ENCODE results near the gene PIM3.

The PIM3 gene

GRCh38 chr22:49960159-49961004 lies at the start of gene PIM3:
TSS of gene PIM3 (plus strand) at chr22:49960772. CDS start at chr22:49960948, 176 bp downstream.
- no peak for FAIRE-seq

- FAIRE-seq = no peak
Observed at GRCh38 chr22:49911881-49912625, 48.5 kb upstream of the PIM3 start.

- FAIRE-seq = no peak
Observed at GRCh38 chr22:49913026-49913425, 47.5 kb upstream of the PIM3 start.

- FAIRE-seq = no peak
Observed at GRCh38 chr22:49913446-49913845, 47.1 kb upstream of the PIM3 start.

- FAIRE-seq = no peak
Observed at GRCh38 chr22:49914256-49914655, 46.3 kb upstream of the PIM3 start.

GRCh38 chr22:49915610-49916009 lies 45.0 kb upstream of the PIM3 start:
- no peak for FAIRE-seq

- FAIRE-seq = no peak
Observed at GRCh38 chr22:49916831-49917230, 43.7 kb upstream of the PIM3 start.

- no peak for FAIRE-seq
Observed at GRCh38 chr22:49917974-49918910, 42.3 kb upstream of the PIM3 start, which contains the start of the genes ALG12 and CRELD2. TSS of gene ALG12 (minus strand) at chr22:49918438. CDS start at chr22:49913765, 4,673 bp downstream. TSS of gene CRELD2 (plus strand) at chr22:49918634. CDS start at chr22:49918770, 136 bp downstream.

- no peak for FAIRE-seq
Observed at GRCh38 chr22:49918911-49919881, 41.4 kb upstream of the PIM3 start.

GRCh38 chr22:49920859-49921258 lies 39.7 kb upstream of the PIM3 start:
- FAIRE-seq = no peak

- FAIRE-seq = no peak
Observed at GRCh38 chr22:49921508-49922278, 38.9 kb upstream of the PIM3 start.

GRCh38 chr22:49922484-49922883 lies 38.1 kb upstream of the PIM3 start:
- FAIRE-seq = no peak

- FAIRE-seq = no peak
Observed at GRCh38 chr22:49922926-49923325, 37.6 kb upstream of the PIM3 start.

- FAIRE-seq = no peak
Observed at GRCh38 chr22:49923445-49923844, 37.1 kb upstream of the PIM3 start.

- no peak for FAIRE-seq
Observed at GRCh38 chr22:49924113-49924833, 36.3 kb upstream of the PIM3 start.

- FAIRE-seq = no peak
Observed at GRCh38 chr22:49925525-49926128, 34.9 kb upstream of the PIM3 start.

- FAIRE-seq = no peak
Observed at GRCh38 chr22:49926916-49927315, 33.7 kb upstream of the PIM3 start.

- FAIRE-seq = no peak
Observed at GRCh38 chr22:49927483-49928184, 32.9 kb upstream of the PIM3 start.

- FAIRE-seq = no peak
Observed at GRCh38 chr22:49928185-49928495, 32.4 kb upstream of the PIM3 start.
